HEK293T (cell line): ENCODE measurements around the gene MAT1A.

Experiments used
- ARNT ChIP-seq: fragments of 450-650 bp; IDR thresholded peaks from 2 replicates; pipeline ENCODE4 v1.6.1; 2017; ENCODE audit warnings: mild to moderate bottlenecking
- BHLHE40 ChIP-seq: fragments of 450-650 bp; IDR thresholded peaks from 2 replicates; pipeline ENCODE4 v1.6.1; 2016; ENCODE audit warnings: mild to moderate bottlenecking, moderate library complexity, borderline replicate concordance
- ELF4 ChIP-seq: fragments of 450-650 bp; IDR thresholded peaks from 2 replicates; pipeline ENCODE4 v1.6.1; 2017; ENCODE audit warnings: antibody characterized with exemption
- FOXA1 ChIP-seq: fragments of 450-650 bp; IDR thresholded peaks from 2 replicates; pipeline ENCODE4 v1.6.1; 2016; ENCODE audit warnings: mild to moderate bottlenecking
- FOXK2 ChIP-seq: fragments of 450-650 bp; IDR thresholded peaks from 2 replicates; pipeline ENCODE4 v1.6.1; 2016; ENCODE audit warnings: mild to moderate bottlenecking
- FOXM1 ChIP-seq: fragments of 450-650 bp; IDR thresholded peaks from 2 replicates; pipeline ENCODE4 v1.6.1; 2017; ENCODE audit warnings: mild to moderate bottlenecking, borderline replicate concordance
- LEF1 ChIP-seq: fragments of 450-650 bp; IDR thresholded peaks from 2 replicates; pipeline ENCODE4 v1.6.1; 2017; ENCODE audit warnings: mild to moderate bottlenecking, borderline replicate concordance
- NFRKB ChIP-seq: fragments of 450-650 bp; IDR thresholded peaks from 2 replicates; pipeline ENCODE4 v1.6.1; 2016; ENCODE audit warnings: mild to moderate bottlenecking, moderate library complexity
- SP1 ChIP-seq: fragments of 450-650 bp; IDR thresholded peaks from 2 replicates; pipeline ENCODE4 v1.6.1; 2017
- SUZ12 ChIP-seq: fragments of 450-650 bp; IDR thresholded peaks from 2 replicates; pipeline ENCODE4 v1.6.1; 2016; ENCODE audit warnings: mild to moderate bottlenecking

- TF ChIP-seq BHLHE40 (no peak), SP1 (no peak), SUZ12 (no peak), NFRKB (no peak), ELF4 (no peak), FOXK2 (no peak), LEF1 (no peak), FOXM1 (no peak), FOXA1 (no peak), ARNT (no peak)
These were observed 16.5 kb downstream of the MAT1A start for GRCh38 chr10:80272793-80273522.
